CD4-positive, alpha-beta T cell treated with Interferon alpha-2 for 1 hour (primary cell): Measurements from ENCODE around the gene CCDC28A.
A peak's percentile ranks its signal among the peaks of the same experiment; 100 is the strongest.

ENCODE experiments used
- DNase-seq, 2 donors: peaks; one replicate each; pipeline ENCODE4 v3.0.0-alpha.2; 2020 to 2022

CCDC28A gene

DNA sequence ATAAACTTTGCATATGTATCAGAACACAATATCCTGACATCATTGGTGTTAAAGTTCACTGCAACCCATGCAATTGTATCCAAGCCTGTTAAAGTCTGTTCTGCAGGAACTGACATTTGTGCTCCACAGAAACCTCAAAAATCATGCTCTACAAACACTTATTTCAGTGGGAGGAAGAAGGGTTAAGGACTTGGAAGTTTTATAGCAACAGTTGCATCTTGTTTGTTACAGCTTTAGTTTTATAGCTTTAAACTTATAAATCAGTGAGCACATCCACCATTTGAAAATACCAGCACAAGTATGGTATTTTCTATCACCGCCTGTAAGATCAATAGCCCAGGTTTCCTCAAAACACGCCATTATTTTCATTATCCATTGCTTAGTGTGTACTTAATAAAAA is 23.2 kb downstream of the CCDC28A start:
- DNase-seq: no peak

DNA sequence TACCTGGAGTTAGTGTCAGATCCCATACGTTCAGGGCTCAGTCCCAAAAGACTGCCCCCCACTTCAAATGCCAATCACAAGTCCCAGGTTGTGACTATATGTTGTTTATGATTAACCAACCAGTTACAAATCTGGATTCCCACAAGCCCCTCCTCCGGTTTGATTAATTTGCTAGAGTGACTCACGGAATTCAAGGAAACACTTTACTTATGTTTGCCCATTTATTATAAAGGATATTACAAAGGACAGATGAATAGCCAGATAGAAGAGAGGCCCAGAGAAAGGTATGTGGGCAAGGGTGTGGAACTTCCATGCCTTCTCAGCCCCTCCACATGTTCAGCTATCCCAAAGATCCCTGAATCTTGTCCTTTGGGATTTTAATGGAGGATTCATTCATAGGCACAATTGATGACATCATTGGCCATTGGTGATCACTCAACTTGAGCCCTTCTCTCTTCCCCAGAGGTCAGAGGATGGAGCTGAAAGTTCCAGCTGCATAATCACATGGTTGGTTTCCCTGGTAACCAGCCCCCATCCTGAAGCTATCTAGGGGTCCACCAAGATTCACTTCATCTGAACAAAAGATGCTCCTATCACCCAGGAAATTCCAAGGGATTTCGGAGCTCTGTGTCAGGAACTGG is 24.4 kb downstream of the CCDC28A start:
- no peak for DNase-seq

DNA sequence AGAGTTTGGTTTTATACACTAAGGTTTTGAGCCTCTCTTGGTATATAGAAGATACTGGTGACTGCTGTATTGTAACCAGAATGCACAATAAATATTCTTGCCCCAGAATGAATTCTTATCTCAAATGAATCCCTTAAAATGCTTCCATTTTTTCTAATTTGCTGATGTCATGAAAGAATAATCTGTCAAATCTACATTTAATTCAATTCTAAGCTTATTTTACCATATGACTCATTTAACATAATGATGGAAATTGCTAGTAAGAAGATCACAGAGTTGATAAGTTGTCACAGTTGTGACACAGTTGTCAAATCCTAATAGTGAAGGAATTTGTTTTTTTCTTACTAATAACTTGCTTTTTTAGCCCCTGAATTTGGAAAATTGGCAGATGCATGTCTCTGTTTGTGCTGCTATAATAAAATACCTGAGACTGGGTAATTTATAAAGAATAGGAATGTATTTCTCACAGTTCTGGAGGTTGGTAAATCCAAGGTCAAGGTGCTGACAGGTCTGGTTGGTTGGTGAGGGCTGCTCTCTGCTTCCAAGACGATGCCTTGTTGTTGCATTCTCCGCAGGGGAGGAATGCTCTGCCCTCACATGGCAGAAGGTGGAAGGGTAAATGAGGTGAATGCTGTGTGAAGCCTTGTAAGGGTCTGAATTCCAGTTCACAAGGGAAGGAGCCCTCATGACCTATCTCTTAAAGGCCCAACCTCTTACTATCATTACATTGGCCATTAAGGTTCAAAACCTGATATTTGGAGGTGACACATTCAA is 27.0 kb downstream of the CCDC28A start:
- no peak for DNase-seq

DNA sequence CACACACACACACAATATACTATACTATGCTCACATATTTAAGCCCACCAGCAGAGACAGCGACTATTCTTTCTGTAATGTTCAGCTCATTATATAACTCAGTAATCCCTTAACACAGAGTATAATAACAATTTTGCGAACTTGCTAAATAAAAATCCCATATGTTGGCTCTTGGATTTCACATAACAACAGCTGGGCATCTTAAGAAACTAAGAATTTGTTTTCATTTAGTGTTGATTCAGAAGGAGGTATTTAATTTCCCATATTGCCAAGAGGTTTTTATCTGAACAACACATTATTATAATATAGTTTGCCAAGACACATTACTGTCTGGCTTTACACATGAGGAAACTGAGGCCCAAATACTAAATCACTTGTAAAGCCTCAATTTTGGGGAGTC is 29.8 kb downstream of the CCDC28A start:
- DNase-seq: no peak

DNA sequence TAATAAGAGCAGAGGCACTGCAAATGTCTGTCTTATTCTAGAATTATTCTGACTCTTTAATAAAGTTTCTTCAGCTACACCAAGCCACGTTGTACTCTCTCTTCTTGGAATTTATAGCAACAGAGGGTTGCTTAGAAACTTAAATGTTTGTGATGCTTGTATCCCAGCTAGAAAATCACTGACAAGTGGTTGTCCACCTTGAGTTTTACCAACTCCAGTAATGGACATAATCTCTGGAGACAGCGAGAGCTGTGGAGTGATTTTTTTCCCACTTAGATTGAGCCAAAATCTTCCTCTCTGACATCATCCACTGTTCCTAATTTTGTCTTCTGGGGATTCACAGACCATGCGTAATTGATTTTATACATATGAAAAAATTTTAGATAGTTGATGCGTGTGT is 30.3 kb downstream of the CCDC28A start:
- DNase-seq: no peak

DNA sequence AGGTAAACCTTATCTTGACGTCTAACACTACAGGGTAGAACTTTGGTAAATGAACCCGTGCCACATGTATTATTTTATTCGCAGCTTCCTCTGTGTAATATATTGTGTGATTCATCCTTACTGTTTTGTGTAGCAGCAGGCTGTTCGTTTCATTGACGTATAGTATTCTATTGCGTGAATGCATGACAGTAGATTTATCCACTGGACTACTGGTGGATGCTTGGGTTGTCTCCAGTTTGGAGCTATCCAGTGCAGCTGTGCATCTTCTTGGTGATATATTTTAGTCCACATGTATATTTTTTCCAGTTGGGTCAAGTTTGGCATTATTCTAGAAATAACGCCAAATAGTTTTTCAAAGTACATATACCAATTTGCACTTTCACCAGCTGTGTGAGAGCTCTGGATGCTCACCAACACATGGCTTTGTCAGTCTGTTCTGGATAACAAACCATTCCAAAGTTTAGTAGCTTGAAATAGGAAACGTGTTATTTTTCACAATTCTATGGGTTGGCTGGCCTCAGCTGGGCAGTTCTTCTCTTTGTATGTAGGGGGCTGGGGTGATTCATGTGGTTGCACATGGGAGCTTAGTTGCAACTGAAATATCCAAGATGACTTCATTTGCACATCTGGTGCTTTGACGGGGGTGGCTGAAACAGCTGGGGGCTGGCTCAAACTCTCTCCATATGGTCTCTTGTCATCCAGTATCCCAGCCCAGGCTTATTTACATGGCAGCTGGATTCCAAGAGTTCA is 31.6 kb downstream of the CCDC28A start:
- DNase-seq: no peak

DNA sequence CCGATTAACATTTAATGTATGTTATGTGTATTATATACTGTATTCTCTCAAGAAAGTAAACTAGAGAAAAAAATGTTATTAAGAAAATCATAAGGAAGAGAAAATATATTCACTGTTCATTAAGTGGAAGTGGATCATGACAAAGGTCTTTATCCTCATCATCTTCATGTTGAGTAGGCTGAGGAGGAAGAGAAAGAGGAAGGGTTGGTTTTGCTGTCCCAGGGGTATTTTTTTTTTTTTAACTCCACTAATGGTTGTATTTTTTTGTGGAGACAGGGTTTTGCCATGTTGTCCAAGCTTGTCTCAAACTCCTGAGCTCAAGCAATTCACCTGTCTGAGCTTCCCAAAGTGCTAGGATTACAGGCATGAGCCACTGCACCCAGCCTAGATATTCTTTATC is 33.3 kb downstream of the CCDC28A start:
- DNase-seq: no peak

DNA sequence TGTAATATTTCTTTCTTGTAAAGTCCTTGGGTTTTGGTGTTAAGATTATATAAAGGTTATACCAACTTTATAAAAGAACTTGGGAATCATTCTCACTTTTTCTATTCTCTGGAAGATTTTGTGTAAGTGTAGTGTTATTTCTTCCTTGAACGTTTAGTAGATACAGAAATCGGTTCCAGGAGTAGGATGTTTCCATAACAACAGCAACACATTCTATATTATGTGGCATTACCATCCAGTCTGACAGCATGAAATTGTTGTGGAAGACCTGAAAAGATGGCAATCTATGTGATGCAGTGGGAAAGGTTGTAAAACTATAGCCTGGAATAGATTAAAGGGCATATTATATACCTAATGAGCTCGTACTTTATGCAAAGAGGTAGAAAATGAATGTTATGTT is 36.1 kb downstream of the CCDC28A start:
- no peak for DNase-seq

DNA sequence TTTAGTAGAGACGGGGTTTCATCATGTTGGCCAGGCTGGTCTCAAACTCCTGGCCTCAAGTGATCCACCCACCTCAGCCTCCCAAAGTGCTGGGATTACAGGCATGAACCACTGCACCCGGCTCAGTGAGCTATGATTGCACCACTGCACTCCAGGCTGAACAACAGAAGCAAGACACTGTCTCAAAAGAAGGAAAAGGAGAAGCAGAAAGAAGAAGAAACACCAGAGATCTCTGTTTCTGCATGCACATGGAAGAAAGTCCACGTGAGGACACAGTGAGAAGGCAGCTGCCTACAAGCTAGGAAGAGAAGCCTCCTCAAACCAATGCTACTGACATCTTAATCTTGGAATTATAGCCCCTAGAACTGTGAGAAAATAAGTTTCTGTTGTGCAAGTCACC is 38.3 kb downstream of the CCDC28A start:
- no peak for DNase-seq

DNA sequence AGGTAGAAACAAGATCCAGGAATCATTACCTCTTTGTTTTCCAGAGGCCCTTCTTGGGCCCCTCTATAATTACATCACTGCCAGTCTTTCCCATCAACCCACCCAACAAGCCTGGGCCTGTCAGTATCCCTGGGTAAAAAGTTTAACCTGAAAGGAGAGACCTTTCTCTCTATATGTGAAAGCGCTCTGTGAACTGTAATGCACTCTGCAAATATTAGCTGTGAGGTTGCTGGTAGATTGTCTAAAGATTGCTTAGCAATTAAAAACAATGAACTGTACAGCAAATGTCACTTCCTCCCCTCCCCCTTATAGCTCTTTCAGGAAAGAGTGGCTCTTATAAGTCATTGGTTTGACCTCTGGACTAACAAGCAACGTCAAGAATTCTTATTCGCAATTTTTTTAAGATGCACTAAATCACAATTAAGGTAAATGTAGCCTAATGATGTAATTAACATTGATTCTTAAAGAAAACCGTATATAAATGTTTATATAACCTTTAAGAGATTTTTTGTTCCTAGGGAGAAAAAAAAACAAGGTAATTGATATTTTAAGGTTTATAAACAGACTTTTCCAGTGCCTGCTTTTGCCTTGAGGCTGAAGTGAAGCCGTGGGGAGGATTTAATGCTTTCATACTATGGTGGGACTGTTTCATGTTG is 40.7 kb downstream of the CCDC28A start:
- no peak for DNase-seq

DNA sequence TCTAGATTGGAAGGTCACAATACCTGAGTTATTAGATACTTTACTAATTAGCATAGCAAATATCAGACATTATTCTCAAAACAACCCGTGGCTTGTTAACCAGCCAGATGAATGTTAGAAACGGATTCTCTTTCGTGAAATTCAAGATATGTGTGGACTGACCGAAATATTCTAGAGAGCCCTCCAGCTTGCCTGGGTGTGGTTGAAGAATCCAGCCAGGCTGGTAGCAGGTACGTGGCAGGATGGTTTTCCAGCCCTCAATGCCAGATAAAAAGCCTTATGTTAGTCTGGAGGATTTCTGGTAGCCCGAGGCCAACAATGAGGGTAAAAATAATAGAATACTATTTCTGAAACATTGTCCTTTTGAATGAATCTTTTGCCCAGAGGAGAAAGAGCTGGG is 41.7 kb downstream of the CCDC28A start:
- DNase-seq: no peak

DNA sequence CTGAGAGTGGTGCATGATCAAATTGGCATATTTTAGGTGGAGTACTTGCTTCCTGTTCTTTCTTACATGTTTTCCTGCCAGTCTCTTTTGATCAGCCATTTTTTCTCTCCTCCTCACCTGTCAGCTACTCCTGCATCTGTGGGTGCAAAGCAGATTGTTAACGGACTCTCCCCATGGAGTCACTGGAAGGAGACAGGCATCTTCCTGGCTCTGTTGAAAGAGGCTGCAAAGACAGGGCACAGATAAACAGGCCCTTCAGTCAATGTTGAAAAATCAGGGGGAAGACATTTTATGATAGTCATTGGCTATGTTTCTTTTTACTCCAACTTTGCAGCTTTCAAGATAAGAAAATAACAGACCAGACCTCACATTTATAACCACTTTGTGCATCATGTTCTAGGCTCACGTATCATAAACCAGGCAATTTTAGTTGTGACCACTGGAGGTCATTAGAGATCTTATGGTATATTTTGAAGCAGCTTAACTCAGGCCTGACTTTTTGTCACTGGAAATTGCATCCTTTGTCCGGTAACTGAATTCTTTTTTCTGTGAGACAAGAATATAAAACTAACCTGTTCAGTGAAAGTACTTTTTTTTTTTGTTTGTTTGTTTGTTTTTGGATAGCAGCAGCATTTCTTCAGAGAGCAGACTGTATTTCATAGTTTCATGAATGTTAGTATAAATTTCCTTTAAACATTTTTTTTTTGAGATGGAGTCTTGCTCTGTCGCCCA is 42.4 kb downstream of the CCDC28A start:
- DNase-seq: peak in 1 of 2 donors; percentile 60

DNA sequence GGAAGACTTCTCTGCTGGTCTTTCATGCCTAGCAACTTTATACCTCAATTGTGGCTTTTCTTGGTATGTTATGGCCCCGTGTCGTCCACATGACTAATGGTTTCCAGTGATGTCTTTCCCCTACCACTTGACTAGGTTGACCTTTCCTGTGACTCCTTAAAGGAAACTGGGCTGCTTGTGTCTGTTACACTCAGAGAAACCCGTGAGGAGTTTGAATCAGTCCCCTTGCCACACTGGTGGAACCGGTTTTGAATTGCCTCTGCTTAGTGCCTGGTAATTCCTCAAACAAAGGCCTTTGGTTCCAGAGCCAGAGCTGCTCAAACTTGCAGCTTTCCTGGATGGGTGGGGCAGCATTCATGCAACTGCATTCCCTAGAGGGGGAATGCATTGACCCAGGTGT is 44.2 kb downstream of the CCDC28A start:
- no peak for DNase-seq

DNA sequence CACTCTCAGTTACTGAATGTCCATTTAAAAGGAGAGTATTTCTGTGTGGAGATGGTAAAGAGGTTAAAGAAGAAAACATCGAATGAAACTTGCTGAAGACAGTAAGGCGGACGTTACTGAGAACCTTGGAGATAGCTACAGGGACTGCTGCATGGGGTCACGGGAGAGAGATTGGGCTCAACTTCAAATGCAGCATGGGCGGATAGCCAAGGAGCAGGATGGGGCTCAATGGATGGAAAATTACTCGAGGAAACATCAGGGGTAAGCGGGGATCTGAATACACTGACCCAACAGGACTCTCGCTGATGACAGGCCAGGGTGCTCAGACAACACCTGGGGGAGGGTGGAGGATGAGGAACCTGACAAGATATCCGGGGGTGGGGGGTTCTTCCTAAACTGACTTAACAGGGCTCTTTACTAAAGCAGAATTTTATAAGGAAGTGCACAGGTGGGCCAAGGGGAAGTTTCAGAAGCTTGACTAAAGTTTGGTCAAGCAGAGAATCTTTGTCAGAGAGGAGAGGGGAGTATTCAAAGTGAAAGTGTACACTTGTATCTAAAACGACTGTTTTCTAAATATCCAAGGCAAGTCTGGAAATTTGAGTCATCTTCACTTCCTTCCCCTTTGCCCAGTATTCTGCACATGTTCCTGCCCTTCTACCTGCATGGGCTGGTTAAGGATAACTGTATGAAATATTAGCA is 45.1 kb downstream of the CCDC28A start:
- DNase-seq: no peak

DNA sequence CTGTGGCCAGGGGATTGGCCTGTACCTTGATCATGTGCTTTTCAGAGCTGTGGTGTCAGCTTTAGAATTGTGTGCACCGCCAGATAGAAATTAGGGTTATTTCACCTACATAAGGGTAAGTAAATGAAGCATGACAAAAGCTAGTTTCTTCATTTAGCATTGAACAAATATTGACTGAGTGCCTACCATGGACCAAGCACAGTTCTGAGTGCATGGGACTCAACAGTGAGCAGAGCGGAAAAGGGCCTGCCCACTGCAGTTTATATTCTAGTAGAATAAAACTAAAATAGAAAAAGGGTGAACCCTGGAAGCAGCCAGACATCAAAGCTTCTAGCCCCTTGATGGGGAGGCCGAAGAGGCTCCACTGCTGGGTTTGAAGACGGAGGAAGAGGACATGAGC is 48.0 kb downstream of the CCDC28A start:
- no peak for DNase-seq

DNA sequence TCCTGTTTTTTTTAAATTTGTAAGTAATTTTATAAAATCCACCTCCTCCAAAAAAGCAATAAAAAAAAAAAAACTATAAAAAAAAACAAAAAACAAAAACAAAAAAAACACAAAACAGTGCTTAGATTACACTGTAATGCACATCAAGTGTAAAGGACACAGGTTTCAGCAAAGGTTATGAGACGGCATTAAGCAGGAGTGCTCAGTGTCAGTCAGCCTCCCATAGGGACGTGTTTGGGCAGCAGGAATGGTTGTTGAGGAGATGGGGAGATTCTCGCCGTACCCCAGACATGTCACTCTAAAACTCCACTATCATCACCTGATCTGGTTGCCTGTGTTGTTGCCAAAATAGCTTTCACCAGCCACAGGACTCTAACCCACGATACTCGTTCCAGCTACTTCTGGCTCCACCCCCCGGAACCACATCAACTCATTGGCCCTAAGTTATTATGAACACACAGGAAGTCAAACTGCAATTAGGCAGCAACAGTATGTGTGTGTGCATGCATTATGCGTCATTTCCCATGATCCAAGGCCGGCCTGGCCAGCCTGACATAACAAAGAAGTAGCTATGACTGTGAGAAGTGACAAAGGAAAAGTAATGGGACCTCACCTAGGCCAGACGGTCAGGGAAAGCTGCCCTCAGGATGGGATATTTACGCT is 51.0 kb downstream of the CCDC28A start:
- DNase-seq: peak in 1 of 2 donors; percentile 3

DNA sequence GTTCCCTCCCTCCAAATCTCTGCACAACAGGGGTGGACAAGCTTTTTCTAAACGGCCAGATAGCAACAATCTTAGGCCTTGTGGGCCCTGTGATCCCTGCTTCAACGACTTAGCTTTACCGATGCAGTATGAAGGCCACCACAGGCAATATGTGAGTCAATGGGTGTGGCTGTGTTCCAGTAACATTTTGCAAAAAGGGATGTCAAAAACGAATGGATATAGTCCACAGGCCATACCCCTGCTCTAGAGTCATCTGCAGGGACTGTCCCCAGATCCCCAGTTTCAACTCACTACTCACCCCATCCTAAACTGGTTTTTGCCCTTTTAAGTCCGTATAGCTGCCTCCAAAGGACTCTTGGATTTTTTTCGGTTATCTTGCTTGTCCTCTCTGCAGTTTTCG is 56.7 kb downstream of the CCDC28A start:
- DNase-seq: no peak

DNA sequence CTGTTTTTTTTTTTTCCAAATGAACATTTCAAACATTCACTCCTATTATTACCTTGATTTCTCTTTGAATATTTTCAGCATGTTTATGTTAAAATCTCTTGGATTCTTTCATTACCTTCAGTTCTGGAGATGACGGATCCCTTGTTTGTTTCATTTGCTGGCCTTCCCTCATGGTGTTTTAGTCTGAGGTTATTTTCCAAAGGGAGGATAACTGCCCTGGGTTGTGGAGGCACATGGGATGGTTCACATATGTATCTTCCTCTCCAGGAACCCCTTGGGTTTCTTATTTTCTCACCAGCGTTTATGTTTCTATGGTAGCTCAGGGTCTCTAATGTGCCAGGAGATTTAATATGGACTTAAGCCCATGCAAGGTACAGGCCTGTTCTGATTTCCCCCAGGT is 58.6 kb downstream of the CCDC28A start:
- DNase-seq: no peak

DNA sequence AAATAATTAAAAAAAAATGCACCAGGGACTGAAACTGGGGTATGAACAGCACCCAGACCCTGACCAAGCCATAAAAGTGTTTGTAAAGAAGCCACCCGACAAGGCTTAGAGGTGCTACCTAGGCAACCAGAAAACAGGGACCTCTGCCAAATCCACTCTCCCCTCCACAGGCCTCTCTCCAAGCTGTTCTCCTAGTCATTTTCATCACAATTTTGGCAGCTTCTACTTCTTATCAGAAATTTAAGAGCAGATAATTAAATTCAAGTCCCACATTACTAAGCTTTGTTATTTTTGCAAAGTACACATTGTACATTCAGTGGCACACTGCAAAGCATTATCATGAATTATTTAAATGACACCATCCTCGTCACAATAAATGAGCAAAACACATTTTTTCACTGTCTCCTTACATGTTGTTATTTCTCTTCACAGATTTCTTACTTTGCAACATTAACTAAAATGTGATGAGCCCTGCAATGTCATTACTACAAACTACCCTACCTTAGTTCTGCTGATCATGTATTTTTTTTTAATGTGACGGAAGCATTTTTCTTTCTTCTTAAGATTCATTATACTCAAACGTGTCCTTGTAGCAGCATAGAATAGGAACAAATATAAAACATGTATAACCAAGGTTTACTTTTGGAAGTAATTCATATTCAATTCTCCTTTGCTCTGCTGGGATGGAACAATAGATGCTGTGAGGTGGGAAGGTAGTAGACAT is 60.4 kb downstream of the CCDC28A start:
- no peak for DNase-seq

DNA sequence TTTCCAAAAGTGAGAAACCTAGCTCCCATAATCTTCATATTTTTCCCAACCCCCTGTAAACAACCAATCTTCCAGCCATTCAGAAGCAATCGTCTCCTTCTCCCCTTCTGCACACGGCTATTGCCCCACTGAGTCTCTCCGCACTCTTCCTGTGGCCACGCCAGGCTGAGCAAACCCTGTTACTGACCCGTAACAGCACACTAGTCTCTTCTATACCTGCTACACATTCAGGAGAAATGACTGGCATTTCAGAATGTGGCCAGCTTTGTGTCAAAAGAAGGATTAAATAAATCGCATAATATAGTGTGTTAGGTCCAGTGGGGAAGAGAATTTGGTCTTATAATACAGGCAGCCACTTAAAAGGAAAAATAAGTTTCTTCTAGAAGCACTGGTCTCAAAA is 63.7 kb downstream of the CCDC28A start:
- DNase-seq: no peak
